Esophagus muscularis mucosa (tissue), 4 donors: Measurements from ENCODE around the gene BLM. TPM values are rescaled to one million over a fixed set of nuclear protein-coding genes. Genes with fewer than 3 reads are reported as not detected.

ENCODE experiments used
- DNase-seq: peaks from one replicate; pipeline ENCODE4 v3.0.0-alpha.2; 2017; ENCODE audit errors: extremely low spot score
- H3K27ac ChIP-seq, 4 donors: fragments of 200-600 bp; sonication (generic); replicated peaks in 1 of 4; 1 replicate in 3 of 4; 2 replicates in 1 of 4; pipeline ENCODE4 v1.5.1; 2016 to 2019; ENCODE audit warnings: mild to moderate bottlenecking in 1 of 4
- H3K27me3 ChIP-seq, 4 donors: fragments of 200-600 bp; sonication (generic); one replicate each; pipeline versions ENCODE4 v1.5.1 to v1.6.0; 2016 to 2019
- H3K36me3 ChIP-seq, 4 donors: fragments of 200-600 bp; sonication (generic); one replicate each; pipeline ENCODE4 v1.5.1; 2016 to 2019
- H3K4me1 ChIP-seq, 4 donors: fragments of 200-600 bp; sonication (generic); one replicate each; pipeline ENCODE4 v1.5.1; 2016 to 2019
- H3K4me3 ChIP-seq, 4 donors: fragments of 200-600 bp; sonication (generic); 1 replicate in 2 of 4; 2 replicates in 2 of 4; pipeline ENCODE4 v1.5.1; 2016 to 2019; ENCODE audit warnings: mild to moderate bottlenecking in 4 of 4, moderate library complexity in 1 of 4
- H3K9me3 ChIP-seq, 4 donors: fragments of 200-600 bp; sonication (generic); 1 replicate in 3 of 4; 2 replicates in 1 of 4; pipeline ENCODE4 v1.5.1; 2016 to 2019
- CTCF ChIP-seq, 3 experiments: fragments of 200-600 bp in 2 of 3; fragments of 450-650 bp in 1 of 3; sonication (generic) in 2 of 3; IDR thresholded peaks; one replicate each; pipeline ENCODE4 v1.5.1; 2017 to 2019; ENCODE audit warnings: antibody characterized with exemption in 3 of 3, mild to moderate bottlenecking in 2 of 3, moderate library complexity in 1 of 3
- EP300 ChIP-seq: sonication (generic); formaldehyde crosslinking; IDR thresholded peaks from one replicate; pipeline ENCODE4 v1.6.1; 2017; ENCODE audit warnings: antibody characterized with exemption
- POLR2A ChIP-seq: fragments of 450-650 bp; IDR thresholded peaks from one replicate; pipeline ENCODE4 v1.6.1; 2017; ENCODE audit warnings: antibody characterized with exemption, moderate library complexity, mild to moderate bottlenecking, low read depth
- POLR2AphosphoS5 ChIP-seq, 2 donors: sonication (generic); formaldehyde crosslinking; IDR thresholded peaks; one replicate each; pipeline ENCODE4 v1.6.1; 2017; ENCODE audit warnings: antibody characterized with exemption in 2 of 2
- WGBS: methylation state at CpG from one replicate; pipeline ENCODE4 v1.1.5; 2018; 5-methylcytosine and 5-hydroxymethylcytosine counted together
- intact Hi-C: fragments of 100-400 bp; cut with DNase I; formaldehyde crosslinking; loops from one replicate; pipeline ENCODE4 v1.15.1; 2023
- total RNA-seq, 4 donors: library from RNA; depleted of rRNA; stranded (reverse); fragments of >200 nt; gene quantifications; one replicate each; pipeline versions ENCODE4 v1.1.0 to v1.2.1, GENCODE V29; 2016

The BLM gene
- total RNA-seq, 4 donors from 2014 or later: under 0.01 to 1.5 (median 0.73) TPM

GRCh38 chr15:90743407-90743806 is 26.3 kb downstream of the BLM start:
- H3K9me3 ChIP-seq: no peaks in the 10 kb centered on the region
- H3K27me3 ChIP-seq: no peaks in the 10 kb centered on the region
- no peak for TF ChIP-seq POLR2A
- no peak for TF ChIP-seq EP300
- TF ChIP-seq CTCF (IDR thresholded peaks at IDR 0.05): no peak
- TF ChIP-seq POLR2AphosphoS5 (IDR thresholded peaks at IDR 0.05): no peak
- no peaks in the 10 kb centered on the region for H3K36me3 ChIP-seq
- DNase-seq: no peak
- intact Hi-C loops: no loop called here
- no peak overlapping the region for H3K27ac ChIP-seq
- no peak overlapping the region for H3K4me3 ChIP-seq
- 63% methylated on average over 1 of the region's 1 CpG for WGBS
- no peaks in the 10 kb centered on the region for H3K4me1 ChIP-seq

- no peak overlapping the region for H3K4me3 ChIP-seq
- H3K27ac ChIP-seq: no peak overlapping the region
- H3K27me3 ChIP-seq: no peaks in the 10 kb centered on the region
- TF ChIP-seq CTCF (IDR thresholded peaks at IDR 0.05): no peak
- TF ChIP-seq EP300: no peak
- H3K4me1 ChIP-seq: no peaks in the 10 kb centered on the region
- H3K36me3 ChIP-seq: no peaks in the 10 kb centered on the region
- no peak for DNase-seq
- H3K9me3 ChIP-seq: no peaks in the 10 kb centered on the region
- 97% methylated on average over 8 of the region's 8 CpGs for whole genome bisulfite sequencing
- intact Hi-C loops: no loop called here
These were observed 27.7 kb downstream of the BLM start for GRCh38 chr15:90744759-90745402.

- intact Hi-C loops: no loop called here
- Histone ChIP-seq H3K4me1 (no peaks in the 10 kb centered on the region), H3K27ac (no peak overlapping the region), H3K36me3 (no peaks in the 10 kb centered on the region), H3K9me3 (no peaks in the 10 kb centered on the region), H3K4me3 (no peak overlapping the region), H3K27me3 (no peaks in the 10 kb centered on the region)
- no peak for DNase-seq
- 92% methylated on average over 3 of the region's 3 CpGs for WGBS
- TF ChIP-seq POLR2AphosphoS5 (IDR thresholded peaks at IDR 0.05): no peak
These were observed 32.6 kb downstream of the BLM start for GRCh38 chr15:90749754-90750153.

GRCh38 chr15:90750186-90750585 is 33.0 kb downstream of the BLM start:
- WGBS: 87% methylated on average over 7 of the region's 7 CpGs
- no peaks in the 10 kb centered on the region for H3K27me3 ChIP-seq
- H3K4me3 ChIP-seq: no peak overlapping the region
- intact Hi-C loops: no loop called here
- no peaks in the 10 kb centered on the region for H3K4me1 ChIP-seq
- DNase-seq: no peak
- TF ChIP-seq CTCF (IDR thresholded peaks at IDR 0.05): no peak
- TF ChIP-seq POLR2A: no peak
- TF ChIP-seq POLR2AphosphoS5 (IDR thresholded peaks at IDR 0.05): no peak
- no peak for TF ChIP-seq EP300
- H3K27ac ChIP-seq: no peak overlapping the region
- no peaks in the 10 kb centered on the region for H3K9me3 ChIP-seq
- no peaks in the 10 kb centered on the region for H3K36me3 ChIP-seq

- no peak for TF ChIP-seq CTCF (IDR thresholded peaks at IDR 0.05)
- no peak for TF ChIP-seq EP300
- Histone ChIP-seq H3K27ac (no peak overlapping the region), H3K4me3 (no peak overlapping the region), H3K27me3 (no peaks in the 10 kb centered on the region), H3K36me3 (no peaks in the 10 kb centered on the region), H3K4me1 (no peaks in the 10 kb centered on the region), H3K9me3 (no peaks in the 10 kb centered on the region)
- intact Hi-C loops: no loop called here
- no peak for DNase-seq
- 93% methylated on average over 8 of the region's 8 CpGs for WGBS
These were observed 34.2 kb downstream of the BLM start for GRCh38 chr15:90751300-90751825.
